ENCODE results near the gene FAM53A. TPM values are rescaled to one million over a fixed set of nuclear protein-coding genes. Genes with fewer than 3 reads are reported as not detected.

Gene FAM53A
- total and polyA plus RNA-seq, 2 of the 4 experiments (the other 2 are of a cell fraction): 2.0 to 3.1 TPM

DNA sequence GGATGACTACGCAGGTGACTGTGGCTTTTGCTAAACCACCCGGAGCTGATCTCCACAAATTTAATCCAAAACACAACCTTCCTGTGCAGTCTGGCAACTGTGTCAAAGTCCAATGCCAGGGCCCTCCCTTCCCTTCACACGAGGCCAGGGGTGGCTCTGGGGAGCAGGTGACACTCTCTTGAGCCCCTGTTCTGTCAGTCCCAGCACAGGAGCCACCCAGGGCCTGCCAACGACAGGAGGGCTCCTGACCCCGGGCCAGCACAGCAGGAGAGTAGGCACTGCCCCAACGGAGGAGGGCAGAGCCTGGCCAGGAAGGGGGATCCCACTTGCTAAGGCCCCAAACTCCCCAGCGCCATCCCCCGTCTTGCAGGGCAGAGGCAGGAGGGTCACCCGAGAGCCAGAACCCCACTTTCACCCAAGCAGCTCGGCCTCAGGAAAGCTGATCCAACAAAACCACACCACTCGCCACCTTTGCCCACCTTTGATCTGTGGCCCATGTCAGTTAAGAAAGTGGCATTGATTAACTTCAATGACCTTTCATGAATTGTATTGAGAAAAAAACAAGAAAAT is 44.7 kb downstream of the FAM53A start:
- TF ChIP-seq CEBPB (IDR thresholded peaks at IDR 0.05; ENCODE audit: low read depth, low read length) (no peak), MAFK (IDR thresholded peaks at IDR 0.05; ENCODE audit: low read depth, low read length) (no peak), RFX5 (IDR thresholded peaks at IDR 0.05; ENCODE audit: low read depth, low read length) (no peak), FOS (IDR thresholded peaks at IDR 0.05; ENCODE audit: low read depth, low read length) (no peak), RCOR1 (IDR thresholded peaks at IDR 0.05; ENCODE audit: insufficient replicate concordance, low read length) (no peak), NFE2L2 (IDR thresholded peaks at IDR 0.05; ENCODE audit: low read depth, low read length) (no peak)
- TF ChIP-seq, protein P1, sequence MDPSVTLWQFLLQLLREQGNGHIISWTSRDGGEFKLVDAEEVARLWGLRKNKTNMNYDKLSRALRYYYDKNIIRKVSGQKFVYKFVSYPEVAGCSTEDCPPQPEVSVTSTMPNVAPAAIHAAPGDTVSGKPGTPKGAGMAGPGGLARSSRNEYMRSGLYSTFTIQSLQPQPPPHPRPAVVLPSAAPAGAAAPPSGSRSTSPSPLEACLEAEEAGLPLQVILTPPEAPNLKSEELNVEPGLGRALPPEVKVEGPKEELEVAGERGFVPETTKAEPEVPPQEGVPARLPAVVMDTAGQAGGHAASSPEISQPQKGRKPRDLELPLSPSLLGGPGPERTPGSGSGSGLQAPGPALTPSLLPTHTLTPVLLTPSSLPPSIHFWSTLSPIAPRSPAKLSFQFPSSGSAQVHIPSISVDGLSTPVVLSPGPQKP (IDR thresholded peaks at IDR 0.05; ENCODE audit: borderline replicate concordance, low read depth, low read length): no peak
- Histone ChIP-seq H3K36me3 (ENCODE audit: control insufficient read depth, insufficient read depth, low read length) (no peaks in the 10 kb centered on the region), H3K9ac (ENCODE audit: low read depth, low read length) (no peak overlapping the region), H3K27ac (ENCODE audit: insufficient read depth, low read length) (no peak overlapping the region), H4K91ac (ENCODE audit: insufficient read depth, low read depth, low read length) (no peak overlapping the region), H3K14ac (replicated peaks; ENCODE audit: low read depth, low read length) (no peak overlapping the region), H3K23ac (ENCODE audit: low read depth, low read length) (no peak overlapping the region), H3K27me3 (ENCODE audit: control insufficient read depth, insufficient read depth, low read length) (no peaks in the 10 kb centered on the region), H3K9me3 (ENCODE audit: control insufficient read depth, insufficient read depth, low read length) (peaks cover 4% of the 10 kb centered on the region), H3K4ac (ENCODE audit: low read depth, low read length) (no peak overlapping the region), H2AFZ (replicated peaks; ENCODE audit: low read length, poor library complexity) (no peak overlapping the region), H3K56ac (ENCODE audit: extremely low read depth, insufficient read depth, low read length) (no peak overlapping the region), H3K4me3 (ENCODE audit: insufficient read depth, low read depth, low read length) (no peak overlapping the region), H3K9me1 (ENCODE audit: insufficient read depth, low read length) (no peaks in the 10 kb centered on the region), H4K20me1 (ENCODE audit: insufficient read depth, low read length) (no peaks in the 10 kb centered on the region), H2AK5ac (ENCODE audit: low read depth, low read length) (no peak overlapping the region), H2BK120ac (ENCODE audit: low read depth, low read length) (no peak overlapping the region), H2AK9ac (replicated peaks; ENCODE audit: low read depth, low read length, poor library complexity) (no peak overlapping the region), H4K8ac (ENCODE audit: low read depth in 2 of 2, low read length in 2 of 2) (no peak overlapping the region), H3K4me1 (ENCODE audit: control insufficient read depth, insufficient read depth, low read length) (no peaks in the 10 kb centered on the region), H2BK20ac (ENCODE audit: low read depth, low read length) (no peak overlapping the region), H2BK5ac (ENCODE audit: low read depth, low read length, poor library complexity, severe bottlenecking) (no peak overlapping the region), H3K79me1 (ENCODE audit: low read depth in 1 of 2, low read length in 2 of 2) (no peaks in the 10 kb centered on the region), H4K5ac (ENCODE audit: low read depth, low read length) (no peak overlapping the region), H3K4me2 (ENCODE audit: low read depth, low read length) (no peak overlapping the region), H2BK15ac (ENCODE audit: low read depth, low read length) (no peak overlapping the region), H3K18ac (ENCODE audit: low read depth, low read length) (no peak overlapping the region)
- DNase-seq: no peak
- dilution Hi-C loops (cut with HindIII; ENCODE audit: low sequenced_read_pairs, unreplicated experiment): no loop called here
- BruUV-seq (replicated peaks): no TSS peak
- intact Hi-C loops (cut with micrococcal nuclease): no loop called here
- no peak for ATAC-seq (ENCODE audit: low read depth)
- POLR2A ChIA-PET (ENCODE audit: unreplicated experiment): no interaction called here
- in situ Hi-C loops (cut with MboI; ENCODE audit: low sequenced_read_pairs): loop anchor here (10.0 to 25.0 kb wide), 2 partner anchors 285 to 477 kb away; partner anchors contain the start of gene SPON2
- CTCF ChIA-PET: interaction anchor here (0.5 to 1.0 kb wide), 2 partner anchors 10 to 23 kb away, joined by 3 to 4 read pairs; no protein-coding TSS in a partner anchor
- 75% methylated on average over 5 of the region's 11 CpGs; no CpG with 5 or more reads in 1 of the 2 experiments for WGBS, 2 experiments (ENCODE audit: extremely low coverage in 2 of 2, insufficient read length in 1 of 2)
